Natural killer cell (primary cell): ENCODE measurements around the gene UGT3A1. TPM values are rescaled to one million over a fixed set of nuclear protein-coding genes. Genes with fewer than 3 reads are reported as not detected.

Source experiments
- ATAC-seq, 3 donors: fragments of 150-1000 bp in 2 of 3; fragments of 200-7000 bp in 1 of 3; cut with Tn5 transposase; 1 replicate in 1 of 3; 2 replicates in 2 of 3; pipeline ENCODE4 v1.10.0; 2021; ENCODE audit warnings: mild to moderate bottlenecking in 2 of 3, moderate library complexity in 2 of 3
- DNase-seq, 2 donors: peaks; one replicate each; pipeline versions ENCODE4 v3.0.0 to v3.0.0-alpha.2; 2013 to 2021; ENCODE audit warnings: mixed read lengths in 1 of 2
- H3K27ac ChIP-seq: one replicate; pipeline ENCODE4 v1.5.1; 2013; ENCODE audit warnings: mild to moderate bottlenecking, low read length
- H3K27me3 ChIP-seq: one replicate; pipeline ENCODE4 v1.6.1; 2013; ENCODE audit warnings: low read length; ENCODE audit not compliant: control insufficient read depth, insufficient read depth
- H3K36me3 ChIP-seq: one replicate; pipeline ENCODE4 v1.6.1; 2013; ENCODE audit warnings: low read length; ENCODE audit not compliant: control insufficient read depth, insufficient read depth
- H3K4me1 ChIP-seq: one replicate; pipeline ENCODE4 v1.6.1; 2013; ENCODE audit warnings: low read length; ENCODE audit not compliant: control insufficient read depth, insufficient read depth
- H3K4me3 ChIP-seq: one replicate; pipeline ENCODE4 v1.5.1; 2013; ENCODE audit warnings: low read length
- H3K9me3 ChIP-seq: one replicate; pipeline ENCODE4 v1.6.1; 2013; ENCODE audit warnings: low read length; ENCODE audit not compliant: control insufficient read depth, insufficient read depth
- H3K27ac Mint-ChIP-seq, 2 donors: one replicate each; pipeline ENCODE4 v1.8.0; 2022; ENCODE audit warnings: mild to moderate bottlenecking in 2 of 2, mixed read lengths in 2 of 2, moderate library complexity in 1 of 2
- H3K27me3 Mint-ChIP-seq, 2 donors: one replicate each; pipeline ENCODE4 v1.8.0; 2022; ENCODE audit warnings: low read depth in 2 of 2, mixed read lengths in 2 of 2
- H3K36me3 Mint-ChIP-seq: one replicate; pipeline ENCODE4 v1.8.0; 2022; ENCODE audit warnings: mixed read lengths
- H3K4me1 Mint-ChIP-seq, 2 donors: one replicate each; pipeline ENCODE4 v1.8.0; 2022; ENCODE audit warnings: mixed read lengths in 2 of 2
- H3K4me3 Mint-ChIP-seq: one replicate; pipeline ENCODE4 v1.8.0; 2022; ENCODE audit warnings: mild to moderate bottlenecking, moderate library complexity, mixed read lengths
- H3K9me3 Mint-ChIP-seq, 2 donors: one replicate each; pipeline ENCODE4 v1.8.0; 2022; ENCODE audit warnings: mixed read lengths in 2 of 2
- WGBS: methylation state at CpG from one replicate; pipeline ENCODE4 v1.1.7; 2013; ENCODE audit warnings: missing lambda C conversion rate; ENCODE audit not compliant: insufficient coverage; 5-methylcytosine and 5-hydroxymethylcytosine counted together
- intact Hi-C: fragments of 100-400 bp; cut with micrococcal nuclease; formaldehyde crosslinking; loops from one replicate; pipeline ENCODE4 v1.14.2; 2022
- total RNA-seq, 4 donors: library from RNA; stranded (reverse); fragments of 120-200 nt in 1 of 4; gene quantifications; one replicate each; pipeline versions ENCODE4 v1.2.3 to v1.2.4, GENCODE V29; 2013 to 2022
- TF ChIP-seq, protein P1 (sequence below): fragments of 200-600 bp; IDR thresholded peaks from one replicate; pipeline ENCODE4 v1.8.0; 2022; ENCODE audit warnings: antibody characterized with exemption

The UGT3A1 gene
- total RNA-seq, 3 donors from 2014 or later (not counting 1 experiment from before 2014, with no cell fraction given), result not detected

DNA sequence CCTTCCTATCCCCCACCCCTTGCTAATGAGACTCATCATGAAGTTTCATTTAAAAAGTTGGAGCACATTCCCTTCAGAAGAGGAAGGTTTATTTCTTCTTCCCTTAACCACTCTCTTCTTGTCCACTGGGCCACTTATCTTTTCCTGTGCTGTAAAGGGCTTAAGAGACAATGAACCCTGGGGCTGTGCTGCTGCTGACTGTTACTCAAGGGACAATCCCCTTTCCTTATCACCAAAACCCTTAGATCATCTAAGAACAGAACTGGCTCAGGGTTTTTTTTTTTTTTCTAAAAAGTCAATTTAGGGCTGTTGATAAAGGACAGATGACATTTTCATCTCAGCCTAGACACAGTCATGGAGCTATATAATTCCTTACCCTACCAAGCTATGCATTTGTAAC lies 82.4 kb downstream of the UGT3A1 start:
- Mint-ChIP-seq H3K27ac (no peak overlapping the region), H3K9me3 (no peaks in the 10 kb centered on the region), H3K27me3 (peaks cover 3 to 9% of the 10 kb centered on the region in 2 donors), H3K4me3 (no peak overlapping the region), H3K4me1 (no peaks in the 10 kb centered on the region), H3K36me3 (no peaks in the 10 kb centered on the region)
- H3K27me3 ChIP-seq, result no peaks in the 10 kb centered on the region
- no peak overlapping the region for H3K27ac ChIP-seq
- no peaks in the 10 kb centered on the region for H3K4me1 ChIP-seq
- no peak for DNase-seq
- H3K9me3 ChIP-seq, result peaks cover 3% of the 10 kb centered on the region
- no peak for ATAC-seq
- intact Hi-C loops, result no loop called here
- TF ChIP-seq, protein P1, sequence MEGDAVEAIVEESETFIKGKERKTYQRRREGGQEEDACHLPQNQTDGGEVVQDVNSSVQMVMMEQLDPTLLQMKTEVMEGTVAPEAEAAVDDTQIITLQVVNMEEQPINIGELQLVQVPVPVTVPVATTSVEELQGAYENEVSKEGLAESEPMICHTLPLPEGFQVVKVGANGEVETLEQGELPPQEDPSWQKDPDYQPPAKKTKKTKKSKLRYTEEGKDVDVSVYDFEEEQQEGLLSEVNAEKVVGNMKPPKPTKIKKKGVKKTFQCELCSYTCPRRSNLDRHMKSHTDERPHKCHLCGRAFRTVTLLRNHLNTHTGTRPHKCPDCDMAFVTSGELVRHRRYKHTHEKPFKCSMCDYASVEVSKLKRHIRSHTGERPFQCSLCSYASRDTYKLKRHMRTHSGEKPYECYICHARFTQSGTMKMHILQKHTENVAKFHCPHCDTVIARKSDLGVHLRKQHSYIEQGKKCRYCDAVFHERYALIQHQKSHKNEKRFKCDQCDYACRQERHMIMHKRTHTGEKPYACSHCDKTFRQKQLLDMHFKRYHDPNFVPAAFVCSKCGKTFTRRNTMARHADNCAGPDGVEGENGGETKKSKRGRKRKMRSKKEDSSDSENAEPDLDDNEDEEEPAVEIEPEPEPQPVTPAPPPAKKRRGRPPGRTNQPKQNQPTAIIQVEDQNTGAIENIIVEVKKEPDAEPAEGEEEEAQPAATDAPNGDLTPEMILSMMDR, result no peak
- H3K4me3 ChIP-seq, result no peak overlapping the region
- no peaks in the 10 kb centered on the region for H3K36me3 ChIP-seq

DNA sequence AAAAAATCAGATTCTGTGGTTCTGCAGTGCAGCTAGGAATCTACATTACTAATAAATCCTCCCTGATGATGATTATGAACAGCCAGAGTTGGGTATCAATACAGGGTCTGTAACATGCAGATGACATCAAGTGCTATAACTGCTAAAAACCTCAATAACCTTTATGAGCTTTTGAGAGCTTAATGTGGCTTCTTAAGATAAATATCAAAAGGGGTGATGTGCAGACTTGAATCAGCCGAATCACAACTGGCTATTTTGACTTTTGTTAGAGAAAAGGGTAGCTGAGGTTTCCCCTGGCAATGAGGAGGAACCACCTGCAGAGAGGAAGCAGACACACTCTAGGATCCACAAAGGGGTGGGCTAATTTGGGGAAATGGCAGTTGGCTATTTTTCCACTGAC lies 83.0 kb downstream of the UGT3A1 start:
- Mint-ChIP-seq H3K4me1 (no peaks in the 10 kb centered on the region), H3K36me3 (no peaks in the 10 kb centered on the region), H3K9me3 (no peaks in the 10 kb centered on the region), H3K27me3 (peaks cover 3 to 9% of the 10 kb centered on the region in 2 donors), H3K4me3 (no peak overlapping the region), H3K27ac (no peak overlapping the region)
- TF ChIP-seq, protein P1, result no peak
- no peaks in the 10 kb centered on the region for H3K36me3 ChIP-seq
- DNase-seq (no peak), ATAC-seq (no peak)
- H3K9me3 ChIP-seq, result peaks cover 3% of the 10 kb centered on the region
- H3K4me1 ChIP-seq, result peaks cover 4% of the 10 kb centered on the region
- H3K4me3 ChIP-seq, result no peak overlapping the region
- 4% methylated on average over 1 of the region's 1 CpG for WGBS
- H3K27ac ChIP-seq, result no peak overlapping the region
- intact Hi-C loops, result no loop called here
- H3K27me3 ChIP-seq, result no peaks in the 10 kb centered on the region

DNA sequence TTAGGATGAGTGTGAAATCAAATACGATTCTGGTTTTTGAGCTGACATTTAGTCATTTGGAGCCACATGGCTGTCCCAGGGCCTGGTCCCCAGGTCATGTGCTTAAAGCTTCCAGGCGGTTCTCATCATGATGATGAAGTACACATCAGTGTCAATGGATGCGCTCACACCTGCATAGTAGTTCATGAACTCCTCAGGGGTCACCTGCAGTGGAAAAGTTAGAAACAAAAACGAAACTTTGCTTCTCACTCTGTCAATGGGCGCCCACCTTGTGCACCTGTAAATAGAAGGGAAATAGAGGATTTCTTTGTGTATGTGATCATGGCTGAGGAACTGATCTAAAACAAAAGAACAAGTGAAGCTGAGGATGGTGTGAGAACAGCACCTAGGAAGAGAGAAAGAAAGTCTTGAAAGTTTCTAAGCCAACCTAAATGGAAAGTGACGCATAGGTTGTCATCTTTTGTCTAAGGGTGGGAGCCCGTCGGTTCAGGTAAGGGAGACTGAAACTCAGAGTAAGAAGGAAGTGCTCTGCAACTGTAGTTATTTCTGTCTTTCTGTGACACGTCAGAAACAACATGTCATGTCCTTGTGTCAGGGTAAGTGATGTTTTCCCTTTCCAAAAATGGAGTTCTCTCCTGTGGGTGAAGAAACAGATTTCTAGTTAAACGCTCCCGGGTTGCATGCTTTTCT lies 86.6 kb downstream of the UGT3A1 start:
- intact Hi-C loops, result no loop called here
- no peak for ATAC-seq
- Mint-ChIP-seq H3K9me3 (no peaks in the 10 kb centered on the region), H3K27ac (no peak overlapping the region), H3K27me3 (peaks cover 3 to 9% of the 10 kb centered on the region in 2 donors), H3K4me1 (peaks cover 6 to 8% of the 10 kb centered on the region in 2 donors), H3K4me3 (no peak overlapping the region), H3K36me3 (no peaks in the 10 kb centered on the region)
- TF ChIP-seq, protein P1, result no peak
- no peak overlapping the region for H3K27ac ChIP-seq
- WGBS, result 62% methylated on average over 11 of the region's 11 CpGs
- peaks cover 12% of the 10 kb centered on the region for H3K4me1 ChIP-seq
- peaks cover 3% of the 10 kb centered on the region for H3K9me3 ChIP-seq
- DNase-seq, result no peak
- H3K4me3 ChIP-seq, result no peak overlapping the region
- no peaks in the 10 kb centered on the region for H3K36me3 ChIP-seq
- H3K27me3 ChIP-seq, result no peaks in the 10 kb centered on the region
